HTERT RPE-1 (cell line): ENCODE data around the gene ZW10.
"Not testable (repeated sequence)": the region's sequence is repeated elsewhere in the genome, so short reads cannot be mapped to it uniquely, and the experiment has no call there.

Experiments used
- in situ Hi-C: fragments of 300-500 bp; cut with MboI; formaldehyde crosslinking; loops from 4 replicates; pipeline ENCODE4 v1.14.3; 2020; ENCODE audit warnings: low sequenced_read_pairs

The ZW10 gene

GRCh38 chr11:113764527-113765219, 8.8 kb downstream of the ZW10 start:
- in situ Hi-C loops = no loop called here

DNA sequence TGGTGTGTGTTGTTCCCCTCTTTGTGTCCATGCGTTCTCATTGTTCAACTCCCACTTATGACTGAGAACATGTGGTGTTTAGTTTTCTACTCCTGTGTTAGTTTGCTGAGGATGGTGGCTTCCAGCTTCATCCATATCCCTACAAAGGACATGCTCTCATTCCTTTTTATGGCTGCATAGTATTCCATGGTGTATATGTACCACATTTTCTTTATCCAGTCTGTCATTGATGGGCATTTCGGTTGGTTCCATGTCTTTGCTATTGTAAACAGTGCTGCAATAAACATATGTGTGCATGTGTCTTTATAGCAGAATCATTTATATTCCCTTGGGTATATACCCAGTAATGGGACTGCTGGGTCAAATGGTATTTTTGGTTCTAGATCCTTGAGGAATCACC, 10.5 kb downstream of the ZW10 start:
- in situ Hi-C loops = not testable (repeated sequence)

GRCh38 chr11:113760241-113760640, 13.3 kb downstream of the ZW10 start:
- in situ Hi-C loops = no loop called here

GRCh38 chr11:113752932-113753331, 20.6 kb downstream of the ZW10 start:
- in situ Hi-C loops = no loop called here

DNA sequence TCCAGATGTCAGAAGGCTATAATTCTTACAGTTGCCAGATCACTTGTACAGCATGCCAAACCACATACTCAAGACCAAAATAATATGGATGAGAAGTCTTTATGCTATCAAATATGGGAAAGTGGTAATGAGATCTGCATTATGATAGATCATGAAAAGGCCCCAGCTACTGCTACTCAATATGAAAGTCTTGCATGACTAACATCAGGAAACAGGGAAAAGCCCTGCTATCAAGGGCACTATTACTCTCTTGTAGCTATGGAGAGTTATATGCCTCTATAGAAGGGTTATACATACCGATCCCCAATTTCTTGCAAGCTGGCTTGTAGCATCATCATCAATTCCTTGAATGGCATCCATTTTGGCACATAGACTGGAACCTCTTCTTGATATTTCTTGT, 37.2 kb downstream of the ZW10 start:
- in situ Hi-C loops = no loop called here

- in situ Hi-C loops = no loop called here
These were observed 41.4 kb downstream of the ZW10 start for GRCh38 chr11:113732092-113732491.

DNA sequence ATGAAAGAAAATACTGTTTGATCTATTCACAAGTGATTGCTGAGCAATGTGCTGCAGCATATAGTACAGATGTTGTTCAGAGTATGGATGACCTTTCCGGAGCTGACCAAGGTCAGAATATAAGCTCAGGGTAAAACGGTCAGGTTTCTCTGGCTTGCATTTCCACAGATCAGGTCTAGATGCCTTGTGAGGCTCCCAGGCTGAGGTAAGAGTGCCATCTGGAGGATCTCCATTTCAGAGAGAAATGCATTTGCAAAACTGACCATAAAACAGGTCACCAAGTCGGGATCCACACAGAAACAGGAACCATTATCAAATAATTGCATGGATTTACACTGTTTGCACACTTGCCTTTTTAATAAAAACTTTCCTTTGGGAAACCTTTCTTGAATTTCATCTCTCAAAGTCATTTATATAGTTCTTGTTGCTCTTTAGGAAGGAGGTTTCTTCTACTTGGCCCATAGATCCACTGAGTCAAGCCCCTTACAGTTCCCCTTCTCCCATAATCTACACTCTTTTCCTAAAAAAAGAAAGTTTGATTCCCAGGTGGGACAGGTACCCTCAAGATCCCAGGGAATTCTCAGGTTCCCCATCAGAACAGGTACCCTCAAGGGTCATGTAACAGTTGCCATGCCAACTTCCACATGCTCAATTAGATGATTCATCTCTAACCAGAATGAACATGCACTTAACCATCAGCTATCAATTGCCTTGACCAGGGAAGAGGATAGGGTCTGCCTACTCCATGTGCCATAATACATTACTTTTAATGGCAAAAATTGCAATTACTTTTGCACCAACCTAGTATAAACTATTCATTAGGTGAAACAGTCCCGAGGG, 42.4 kb downstream of the ZW10 start:
- in situ Hi-C loops = no loop called here

GRCh38 chr11:113729456-113729855, 44.0 kb downstream of the ZW10 start:
- in situ Hi-C loops = no loop called here

DNA sequence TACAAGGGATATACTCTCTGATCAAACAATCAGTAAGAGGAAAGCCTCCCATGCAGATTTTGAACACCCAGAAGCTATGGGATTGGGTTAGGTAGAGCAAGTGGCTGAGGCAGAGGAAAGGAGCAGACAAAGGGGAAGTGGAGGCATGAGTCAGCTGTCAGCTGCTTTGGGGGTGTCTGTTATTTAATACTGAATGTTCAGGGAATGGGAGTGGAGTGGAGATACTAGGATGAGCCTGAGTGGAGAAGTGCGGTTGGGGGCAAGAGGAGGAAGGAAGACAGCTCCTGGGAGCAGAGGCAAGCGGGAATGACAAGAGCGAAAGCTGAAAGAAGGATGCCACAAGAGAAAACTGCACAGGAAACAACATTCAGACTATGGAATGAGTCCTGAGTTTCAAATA, 44.7 kb downstream of the ZW10 start:
- in situ Hi-C loops = no loop called here

- in situ Hi-C loops = no loop called here
These were observed 47.6 kb downstream of the ZW10 start for GRCh38 chr11:113725913-113726312.

- in situ Hi-C loops = no loop called here
These were observed 48.1 kb downstream of the ZW10 start for GRCh38 chr11:113725407-113725806.

DNA sequence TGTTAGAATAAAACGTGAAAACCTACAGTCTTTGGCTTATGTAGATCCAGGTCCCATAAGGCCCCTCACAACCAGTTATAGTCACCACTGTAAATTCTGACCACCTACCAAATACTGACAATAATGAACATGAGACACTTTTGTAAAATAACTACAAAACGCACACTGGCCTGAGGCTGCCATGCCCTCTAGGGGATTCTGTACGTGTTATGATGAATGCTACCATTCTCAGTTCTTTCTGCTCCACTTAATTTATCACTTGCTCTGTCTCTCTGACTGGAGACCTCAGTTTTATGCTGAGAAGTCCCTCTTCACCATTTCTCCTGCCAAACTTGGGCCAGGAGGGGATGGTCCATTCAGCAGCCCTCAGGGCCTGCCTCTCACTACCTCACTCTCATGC, 48.7 kb downstream of the ZW10 start:
- in situ Hi-C loops = no loop called here

DNA sequence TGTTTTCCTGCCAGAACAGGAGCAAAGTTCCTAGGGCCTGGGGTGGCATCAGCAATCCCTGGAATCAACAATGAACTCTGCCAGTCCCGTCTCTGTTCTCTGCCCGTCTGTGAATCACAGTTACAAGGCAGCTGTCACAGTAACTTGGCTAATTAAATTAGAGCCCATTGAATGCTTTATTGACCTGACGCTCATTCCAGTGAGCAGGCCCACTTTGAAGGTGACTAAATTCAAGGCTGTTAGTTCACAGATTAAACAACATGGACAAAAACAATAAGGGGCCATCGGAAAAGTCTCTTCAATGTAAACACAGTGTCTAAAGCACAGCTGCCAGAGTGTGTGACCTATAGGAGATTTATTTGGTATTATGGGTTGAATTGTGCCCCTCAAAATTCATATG, 49.7 kb downstream of the ZW10 start:
- in situ Hi-C loops = no loop called here

- in situ Hi-C loops = no loop called here
These were observed 50.6 kb downstream of the ZW10 start for GRCh38 chr11:113722934-113723333.

- in situ Hi-C loops = no loop called here
These were observed 51.3 kb downstream of the ZW10 start for GRCh38 chr11:113722221-113722620.

GRCh38 chr11:113721462-113722066, 51.9 kb downstream of the ZW10 start:
- in situ Hi-C loops = no loop called here

DNA sequence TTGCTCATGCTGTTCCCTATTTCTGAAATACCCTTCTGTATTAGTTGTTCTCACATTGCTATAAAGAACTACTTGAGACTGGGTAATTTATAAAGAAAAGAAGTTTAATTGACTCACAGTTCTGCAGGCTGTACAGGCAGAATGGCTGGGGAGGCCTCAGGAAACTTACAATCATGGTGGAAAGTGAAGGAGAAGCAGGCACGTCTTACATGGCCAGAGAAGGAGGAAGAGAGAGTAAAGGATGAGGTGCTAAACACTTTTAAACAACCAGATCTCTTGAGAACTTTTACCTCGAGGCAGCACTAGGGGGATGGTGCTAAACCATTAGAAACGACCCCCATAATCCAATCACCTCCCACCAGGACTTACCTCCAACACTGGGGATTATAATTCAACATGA, 53.0 kb downstream of the ZW10 start:
- in situ Hi-C loops = not testable (repeated sequence)

DNA sequence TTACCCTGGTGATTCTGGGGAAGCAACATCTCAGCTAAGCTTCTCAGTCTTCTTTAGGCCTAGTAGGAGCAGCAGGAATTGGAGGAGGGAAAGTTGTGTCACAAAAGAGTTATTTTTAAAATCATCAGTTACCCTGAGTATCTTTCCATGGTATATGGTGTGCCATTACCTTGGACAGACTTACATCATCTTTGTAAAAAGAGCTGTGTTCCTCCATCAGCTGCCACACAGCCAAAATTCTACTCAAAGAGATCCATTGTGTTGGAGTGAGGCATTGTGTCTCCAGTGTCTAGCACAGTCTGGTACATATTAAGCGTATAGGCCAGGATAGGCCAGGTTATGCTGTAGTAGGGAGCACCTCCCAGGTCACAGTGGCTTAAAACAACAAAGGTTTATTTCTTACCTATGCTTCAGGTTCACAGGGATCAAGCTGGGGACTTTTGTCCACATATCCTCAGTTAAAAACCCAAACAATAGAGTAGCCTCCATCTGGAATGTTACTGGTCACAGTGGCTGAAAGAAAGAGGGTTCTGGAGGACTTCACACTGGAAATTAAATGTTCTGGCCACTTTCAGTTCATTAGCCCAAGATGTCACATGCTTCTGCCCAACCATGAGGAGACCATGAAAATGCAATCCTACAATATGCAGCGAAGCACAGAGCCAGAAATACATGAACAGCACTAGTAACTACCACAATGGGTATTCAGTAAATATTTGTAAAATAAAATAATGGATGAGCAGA, 57.4 kb downstream of the ZW10 start:
- in situ Hi-C loops = no loop called here

DNA sequence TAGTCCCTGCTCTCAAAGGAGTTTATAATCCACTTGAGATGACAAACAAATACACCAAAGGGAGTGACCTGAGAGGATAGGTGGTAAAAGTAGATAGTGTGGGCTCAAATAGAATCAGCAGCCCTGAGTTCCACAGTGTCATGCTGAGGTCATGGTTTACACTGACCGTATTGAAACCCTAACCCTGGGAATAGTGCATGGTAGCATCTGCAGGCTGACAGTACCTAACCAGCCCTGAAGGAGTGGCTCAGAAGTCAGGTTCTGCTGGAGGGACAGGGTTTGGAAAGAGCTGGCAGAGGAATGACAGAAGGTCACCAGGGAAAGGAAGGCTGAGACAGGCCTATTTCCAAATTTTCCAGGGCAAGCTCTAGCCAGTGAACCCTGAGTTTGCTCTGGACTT, 58.2 kb downstream of the ZW10 start:
- in situ Hi-C loops = no loop called here

- in situ Hi-C loops = no loop called here
These were observed 62.5 kb downstream of the ZW10 start for GRCh38 chr11:113710989-113711388.
